ENCODE data around the gene FFAR1. TPM values are rescaled to one million over a fixed set of nuclear protein-coding genes. Genes with fewer than 3 reads are reported as not detected.

Gene FFAR1
- total and polyA plus RNA-seq, 2 donors (not counting 1 experiment from before 2014, with no cell fraction given) = 3.0 to 17.9 TPM

GRCh38 chr19:35353635-35354034 is 5.9 kb downstream of the FFAR1 start:
- peaks cover 22 to 34% of the 10 kb centered on the region in 2 donors for H3K4me1 ChIP-seq (ENCODE audit: control insufficient read depth in 2 of 2, insufficient read depth in 2 of 2, low read length in 2 of 2)
- H3K4me3 ChIP-seq (ENCODE audit: control extremely low read depth in 1 of 5, extremely low read depth in 1 of 5, insufficient read depth in 1 of 5, low read depth in 2 of 5, low read length in 4 of 5) = no peak overlapping the region
- peaks cover 0 to 5% (median 0%) of the 10 kb centered on the region in 4 experiments for H3K27me3 ChIP-seq (replicated peaks in 1 of 4; ENCODE audit: control extremely low read depth in 1 of 4, control insufficient read depth in 3 of 4, insufficient read depth in 4 of 4, low read length in 3 of 4)
- no peak overlapping the region for H3K9ac ChIP-seq (ENCODE audit: low read length)
- TF ChIP-seq EZH2 (IDR thresholded peaks at IDR 0.05; ENCODE audit: borderline replicate concordance, insufficient read depth, low read depth, low read length, poor library complexity, severe bottlenecking) = no peak
- no peak for TF ChIP-seq CTCF (IDR thresholded peaks at IDR 0.05)
- WGBS (ENCODE audit: insufficient coverage) = 90% methylated on average over 4 of the region's 9 CpGs
- CTCF ChIA-PET = interaction anchor here (0.6 to 13.5 kb wide), 34 partner anchors 12 to 389 kb away, joined by 3 to 234 read pairs (median 5); partner anchors contain the start of genes FFAR2 and FXYD7
- H3K9me3 ChIP-seq (ENCODE audit: control extremely low read depth in 1 of 3, control insufficient read depth in 2 of 3, insufficient read depth in 1 of 3, low read length in 2 of 3) = peaks cover 0 to 9% (median 0%) of the 10 kb centered on the region in 3 donors
- no peaks in the 10 kb centered on the region for H4K20me1 ChIP-seq (ENCODE audit: control insufficient read depth, insufficient read depth, low read length, poor library complexity, severe bottlenecking)
- no peak overlapping the region for H3K4me3 Mint-ChIP-seq
- POLR2A ChIA-PET = interaction anchor here (2.0 kb wide), 1 partner anchor 115 kb away, joined by 6 read pairs; no protein-coding TSS in a partner anchor
- H2AFZ ChIP-seq (ENCODE audit: insufficient read depth, low read depth, low read length, poor library complexity, severe bottlenecking) = no peak overlapping the region
- no peak for ATAC-seq (ENCODE audit: low read depth)
- H3K4me2 ChIP-seq (replicated peaks; ENCODE audit: low read depth, low read length, poor library complexity, severe bottlenecking) = no peak overlapping the region
- peaks cover 28% of the 10 kb centered on the region for H3K4me1 Mint-ChIP-seq
- H3K27ac Mint-ChIP-seq = no peak overlapping the region
- peaks cover 17% of the 10 kb centered on the region for H3K27me3 Mint-ChIP-seq
- no peaks in the 10 kb centered on the region for H3K9me3 Mint-ChIP-seq (ENCODE audit: insufficient read depth)
- DNase-seq = no peak
- no peaks in the 10 kb centered on the region for H3K36me3 ChIP-seq (replicated peaks in 1 of 2; ENCODE audit: control extremely low read depth in 1 of 2, control insufficient read depth in 1 of 2, extremely low read depth in 1 of 2, insufficient read depth in 2 of 2, low read length in 1 of 2)
- no peak overlapping the region for H3K27ac ChIP-seq (ENCODE audit: low read length in 2 of 2)
- H3K79me2 ChIP-seq (ENCODE audit: control insufficient read depth, insufficient read depth, low read length) = no peaks in the 10 kb centered on the region
- intact Hi-C loops (cut with micrococcal nuclease) = loop anchor here (2.0 kb wide), 1 partner anchor 47 kb away; no protein-coding TSS in a partner anchor

- Histone ChIP-seq H4K20me1 (ENCODE audit: control insufficient read depth, insufficient read depth, low read length, poor library complexity, severe bottlenecking) (no peaks in the 10 kb centered on the region), H3K27me3 (replicated peaks in 1 of 4; ENCODE audit: control extremely low read depth in 1 of 4, control insufficient read depth in 3 of 4, insufficient read depth in 4 of 4, low read length in 3 of 4) (peaks cover 0 to 5% (median 0%) of the 10 kb centered on the region in 4 experiments), H3K79me2 (ENCODE audit: control insufficient read depth, insufficient read depth, low read length) (no peaks in the 10 kb centered on the region), H2AFZ (ENCODE audit: insufficient read depth, low read depth, low read length, poor library complexity, severe bottlenecking) (no peak overlapping the region), H3K9ac (ENCODE audit: low read length) (no peak overlapping the region), H3K4me2 (replicated peaks; ENCODE audit: low read depth, low read length, poor library complexity, severe bottlenecking) (no peak overlapping the region), H3K4me3 (ENCODE audit: control extremely low read depth in 1 of 5, extremely low read depth in 1 of 5, insufficient read depth in 1 of 5, low read depth in 2 of 5, low read length in 4 of 5) (no peak overlapping the region), H3K27ac (ENCODE audit: low read length in 2 of 2) (no peak overlapping the region), H3K36me3 (replicated peaks in 1 of 2; ENCODE audit: control extremely low read depth in 1 of 2, control insufficient read depth in 1 of 2, extremely low read depth in 1 of 2, insufficient read depth in 2 of 2, low read length in 1 of 2) (no peaks in the 10 kb centered on the region), H3K9me3 (ENCODE audit: control extremely low read depth in 1 of 3, control insufficient read depth in 2 of 3, insufficient read depth in 1 of 3, low read length in 2 of 3) (no peaks in the 10 kb centered on the region), H3K4me1 (ENCODE audit: control insufficient read depth in 2 of 2, insufficient read depth in 2 of 2, low read length in 2 of 2) (peaks cover 9 to 22% of the 10 kb centered on the region in 2 donors)
- ChIA-PET POLR2A (interaction anchor here (0.6 kb wide), 1 partner anchor 56 kb away, joined by 3 read pairs; no protein-coding TSS in a partner anchor), CTCF (interaction anchor here (2.9 to 13.5 kb wide), 4 partner anchors 108 to 288 kb away, joined by 10 to 234 read pairs (median 54); no protein-coding TSS in a partner anchor)
- DNase-seq (no peak), ATAC-seq (ENCODE audit: low read depth) (no peak)
- WGBS (ENCODE audit: insufficient coverage) = 89% methylated on average over 5 of the region's 8 CpGs
- intact Hi-C loops (cut with micrococcal nuclease) = no loop called here
- TF ChIP-seq EZH2 (IDR thresholded peaks at IDR 0.05; ENCODE audit: borderline replicate concordance, insufficient read depth, low read depth, low read length, poor library complexity, severe bottlenecking) = no peak
- TF ChIP-seq CTCF (IDR thresholded peaks at IDR 0.05) = no peak
- no peaks in the 10 kb centered on the region for H3K9me3 Mint-ChIP-seq (ENCODE audit: insufficient read depth)
- peaks cover 15% of the 10 kb centered on the region for H3K4me1 Mint-ChIP-seq
- no peak overlapping the region for H3K4me3 Mint-ChIP-seq
- H3K27me3 Mint-ChIP-seq = peaks cover 17% of the 10 kb centered on the region
- no peak overlapping the region for H3K27ac Mint-ChIP-seq
Measured at GRCh38 chr19:35354898-35355297, 7.2 kb downstream of the FFAR1 start.
